Naive B cell (primary cell): Measurements from ENCODE around the gene LBX2. TPM values are rescaled to one million over a fixed set of nuclear protein-coding genes. Genes with fewer than 3 reads are reported as not detected.
"Not testable (repeated sequence)": the region's sequence is repeated elsewhere in the genome, so short reads cannot be mapped to it uniquely, and the experiment has no call there.

Experiments used
- ATAC-seq, 2 donors: fragments of 150-1000 bp; cut with Tn5 transposase; 2 replicates each; pipeline ENCODE4 v1.10.0; 2021; ENCODE audit warnings: low read depth in 2 of 2, mild to moderate bottlenecking in 2 of 2, moderate library complexity in 2 of 2
- DNase-seq: peaks from one replicate; pipeline ENCODE4 v3.0.0; 2022
- H3K27ac Mint-ChIP-seq, 6 donors: one replicate each; pipeline ENCODE4 v1.8.0; 2020 to 2022; ENCODE audit warnings: mild to moderate bottlenecking in 6 of 6, mixed read lengths in 6 of 6, moderate library complexity in 5 of 6, inconsistent platforms in 2 of 6
- H3K27me3 Mint-ChIP-seq, 3 donors: one replicate each; pipeline ENCODE4 v1.8.0; 2021 to 2022; ENCODE audit warnings: mixed read lengths in 3 of 3, mild to moderate bottlenecking in 1 of 3
- H3K36me3 Mint-ChIP-seq, 2 donors: one replicate each; pipeline ENCODE4 v1.8.0; 2020 to 2022; ENCODE audit warnings: mixed read lengths in 2 of 2, inconsistent platforms in 1 of 2, mild to moderate bottlenecking in 1 of 2
- H3K4me1 Mint-ChIP-seq, 3 donors: one replicate each; pipeline ENCODE4 v1.8.0; 2020 to 2022; ENCODE audit warnings: mixed read lengths in 3 of 3, inconsistent platforms in 1 of 3, mild to moderate bottlenecking in 1 of 3, moderate library complexity in 1 of 3
- H3K4me3 Mint-ChIP-seq, 8 donors: one replicate each; pipeline ENCODE4 v1.8.0; 2020 to 2022; ENCODE audit warnings: mild to moderate bottlenecking in 8 of 8, mixed read lengths in 8 of 8, moderate library complexity in 8 of 8, inconsistent platforms in 2 of 8
- H3K9me3 Mint-ChIP-seq, 7 donors: one replicate each; pipeline ENCODE4 v1.8.0; 2020 to 2022; ENCODE audit warnings: mixed read lengths in 7 of 7, mild to moderate bottlenecking in 5 of 7, inconsistent platforms in 2 of 7, moderate library complexity in 1 of 7
- polyA plus RNA-seq, 6 donors: library from polyadenylated mRNA; unstranded; fragments of 300-500 nt; fragmentation: Illumina TruSeq; gene quantifications; one replicate each; pipeline ENCODE4 v1.2.3, GENCODE V29; 2021; ENCODE audit warnings: low read depth in 6 of 6

The LBX2 gene
- polyA plus RNA-seq, 6 donors from 2014 or later, result not detected

DNA sequence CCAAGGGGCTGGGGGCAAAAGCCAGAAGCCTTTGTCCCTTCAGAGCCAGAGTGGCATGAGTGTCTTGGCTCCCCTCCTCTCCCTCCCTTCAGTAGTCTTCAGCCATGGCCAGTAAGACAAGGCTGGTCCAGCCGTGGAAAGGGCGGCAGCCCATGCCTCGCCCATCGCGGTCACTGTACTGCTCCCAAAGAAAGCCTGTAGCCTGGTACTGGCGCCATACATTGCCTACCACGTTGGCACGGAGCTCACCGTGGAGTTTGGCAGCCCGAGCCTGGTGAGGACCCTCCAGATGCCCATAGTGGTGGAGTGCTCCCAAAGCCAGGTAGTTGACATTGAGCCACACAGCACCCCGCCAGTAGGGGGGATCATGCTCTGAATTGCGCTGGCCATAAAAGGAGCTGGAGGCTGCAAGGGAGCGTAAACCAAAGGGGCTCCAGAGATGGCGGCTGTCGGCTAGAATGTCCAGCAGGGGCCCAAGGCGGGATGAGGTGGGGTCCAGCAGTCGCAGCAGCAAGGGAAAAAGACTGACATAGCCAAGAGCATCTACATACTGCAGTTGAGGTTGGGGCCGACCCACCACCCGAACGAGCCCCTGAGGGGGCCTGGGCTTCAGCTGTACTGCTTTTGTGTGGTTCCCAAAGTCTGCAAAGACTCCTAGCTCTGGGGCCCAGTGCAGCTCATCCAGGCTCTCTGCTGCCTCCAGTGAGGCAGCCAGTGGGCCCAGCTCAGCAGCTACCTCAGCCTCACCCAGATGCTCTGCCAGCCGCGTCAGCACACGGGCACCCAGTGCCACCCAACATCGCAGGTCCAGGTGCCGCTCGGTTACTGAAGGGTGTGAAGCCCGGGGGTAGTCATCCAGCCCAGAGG is 38.0 kb downstream of the LBX2 start:
- ATAC-seq, result no peak
- no peaks in the 10 kb centered on the region for H3K27me3 Mint-ChIP-seq
- peak overlapping the region in 3 of 8 donors; percentile 57 to 94 (median 60) for H3K4me3 Mint-ChIP-seq
- peaks cover 35 to 66% (median 60%) of the 10 kb centered on the region in 3 donors for H3K4me1 Mint-ChIP-seq
- peak overlapping the region in 3 of 6 donors; percentile 6 to 59 (median 54) for H3K27ac Mint-ChIP-seq
- peaks cover 0 to 1% (median 0%) of the 10 kb centered on the region in 7 donors for H3K9me3 Mint-ChIP-seq
- no peaks in the 10 kb centered on the region for H3K36me3 Mint-ChIP-seq
- no peak for DNase-seq

DNA sequence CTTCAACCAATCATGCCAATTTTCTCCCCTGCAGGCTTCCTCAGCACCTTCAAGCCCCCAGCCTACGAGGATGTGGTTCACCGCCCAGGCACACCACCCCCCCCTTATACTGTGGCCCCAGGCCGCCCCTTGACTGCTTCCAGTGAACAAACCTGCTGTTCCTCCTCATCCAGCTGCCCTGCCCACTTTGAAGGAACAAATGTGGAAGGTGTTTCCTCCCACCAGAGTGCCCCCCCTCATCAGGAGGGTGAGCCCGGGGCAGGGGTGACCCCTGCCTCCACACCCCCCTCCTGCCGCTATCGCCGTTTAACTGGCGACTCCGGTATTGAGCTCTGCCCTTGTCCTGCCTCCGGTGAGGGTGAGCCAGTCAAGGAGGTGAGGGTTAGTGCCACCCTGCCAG is 39.2 kb downstream of the LBX2 start:
- H3K36me3 Mint-ChIP-seq, H3K27me3 Mint-ChIP-seq, H3K9me3 Mint-ChIP-seq, ATAC-seq, DNase-seq: not testable (repeated sequence)
- Mint-ChIP-seq H3K27ac (peak overlapping the region in 1 of 6 donors; percentile 99), H3K4me3 (peak overlapping the region in 7 of 8 donors; percentile 53 to 100 (median 98)), H3K4me1 (peaks cover 42 to 72% (median 66%) of the 10 kb centered on the region in 3 donors)

DNA sequence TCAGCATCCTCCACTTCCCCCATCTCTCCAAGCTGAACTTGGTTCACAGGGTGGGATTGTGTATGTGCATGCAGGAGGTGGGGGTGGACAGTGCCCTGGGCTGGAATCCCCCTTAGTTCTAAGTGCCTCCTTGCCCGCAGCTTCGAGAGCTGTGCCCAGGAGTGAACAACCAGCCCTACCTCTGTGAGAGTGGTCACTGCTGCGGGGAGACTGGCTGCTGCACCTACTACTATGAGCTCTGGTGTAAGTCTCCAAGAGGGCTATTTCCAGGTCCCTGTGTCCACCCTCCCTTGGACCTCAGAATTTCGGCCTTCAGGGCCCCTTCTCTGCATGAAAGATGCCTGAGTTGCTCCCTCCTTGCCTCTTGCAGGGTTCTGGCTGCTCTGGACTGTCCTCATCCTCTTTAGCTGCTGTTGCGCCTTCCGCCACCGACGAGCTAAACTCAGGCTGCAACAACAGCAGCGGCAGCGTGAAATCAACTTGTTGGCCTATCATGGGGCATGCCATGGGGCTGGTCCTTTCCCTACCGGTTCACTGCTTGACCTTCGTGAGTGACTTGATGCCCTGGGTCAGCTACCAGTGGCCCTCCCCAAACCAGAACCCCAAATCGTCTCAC is 39.8 kb downstream of the LBX2 start:
- Mint-ChIP-seq H3K27ac (peak overlapping the region in 3 of 6 donors; percentile 83 to 100 (median 99)), H3K4me1 (peaks cover 47 to 77% (median 72%) of the 10 kb centered on the region in 3 donors), H3K4me3 (peak overlapping the region; percentile 94 to 100 (median 99))
- not testable (repeated sequence) for H3K27me3 Mint-ChIP-seq, H3K36me3 Mint-ChIP-seq, H3K9me3 Mint-ChIP-seq, DNase-seq, ATAC-seq

DNA sequence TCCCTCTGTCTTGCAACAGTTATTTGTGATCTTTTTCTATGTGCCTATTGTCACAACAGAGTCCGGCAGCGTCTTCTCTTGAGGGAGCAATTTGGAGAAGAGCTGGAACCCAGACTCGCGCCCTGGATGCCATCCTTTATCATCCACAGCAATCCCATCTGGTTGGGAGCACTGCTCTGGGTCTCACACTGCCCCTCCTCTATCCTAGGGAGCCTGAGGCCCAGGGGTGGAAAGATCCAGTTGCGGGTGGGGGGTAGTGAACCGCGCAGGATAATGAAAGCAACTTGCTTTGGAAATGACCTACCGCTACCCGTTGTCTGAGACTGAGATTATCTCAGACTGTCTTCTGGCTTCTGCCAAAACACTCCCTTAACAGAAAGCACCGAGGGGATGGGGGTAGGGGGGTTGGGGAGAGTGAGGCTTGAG is 40.5 kb downstream of the LBX2 start:
- Mint-ChIP-seq H3K4me1 (peaks cover 51 to 75% (median 70%) of the 10 kb centered on the region in 3 donors), H3K27ac (peak overlapping the region; percentile 74 to 100 (median 100)), H3K4me3 (peak overlapping the region; percentile 94 to 100 (median 99)), H3K9me3 (peaks cover 0 to 1% (median 0%) of the 10 kb centered on the region in 7 donors), H3K27me3 (no peaks in the 10 kb centered on the region), H3K36me3 (no peaks in the 10 kb centered on the region)
- ATAC-seq (no peak), DNase-seq (no peak)

DNA sequence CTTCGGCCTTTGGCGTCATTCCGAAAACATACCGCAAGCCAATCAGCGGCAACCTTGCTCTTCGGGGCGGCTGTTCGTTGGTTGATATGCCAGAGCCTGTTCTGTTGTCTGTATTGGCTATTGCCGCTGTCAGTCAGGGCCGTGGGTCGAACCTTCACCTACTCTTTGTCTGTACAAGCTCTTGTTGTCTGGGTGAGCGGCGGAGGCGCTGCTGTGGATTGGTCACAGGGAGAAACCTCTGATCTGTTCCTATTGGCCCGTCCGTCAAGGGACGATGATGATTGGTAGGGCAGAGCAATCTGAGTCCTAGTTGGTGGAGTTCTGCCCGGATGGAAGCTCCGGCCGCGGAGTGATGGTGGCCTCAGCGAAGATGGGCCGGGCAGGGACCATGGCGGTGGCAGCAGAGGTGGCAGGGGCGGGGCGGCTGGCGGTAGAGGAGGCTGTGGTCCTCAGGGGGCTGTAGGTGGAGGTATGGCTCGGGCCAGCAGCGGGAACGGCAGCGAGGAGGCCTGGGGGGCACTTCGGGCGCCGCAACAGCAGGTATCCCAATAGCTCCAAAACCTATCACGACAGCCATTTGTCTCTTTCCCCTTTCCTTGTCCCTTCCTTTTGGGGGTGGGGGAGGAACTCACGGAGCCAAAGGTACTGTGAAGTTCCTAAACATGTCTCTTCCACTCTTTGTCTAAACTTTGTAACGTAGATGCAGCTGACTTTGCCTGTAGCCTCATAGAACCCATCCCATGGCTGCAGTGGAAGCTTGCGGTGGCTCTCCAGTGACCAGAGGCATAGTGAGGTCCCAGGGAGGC is 41.1 kb downstream of the LBX2 start, which contains the start of gene WBP1:
TSS of gene WBP1 (plus strand) at position 307 of the 806 bp plus-strand sequence. CDS start at position 472, 165 bp downstream.
- DNase-seq (peak; percentile 99), ATAC-seq (peak; percentile 77 to 79)
- Mint-ChIP-seq H3K4me1 (peaks cover 51 to 72% (median 64%) of the 10 kb centered on the region in 3 donors), H3K27ac (peak within 1 kb of the TSS; percentile 98 to 100 (median 100)), H3K27me3 (no peaks in the 10 kb centered on the region), H3K36me3 (no peaks in the 10 kb centered on the region), H3K4me3 (peak within 1 kb of the TSS; percentile 94 to 100 (median 99)), H3K9me3 (peaks cover 0 to 1% (median 0%) of the 10 kb centered on the region in 7 donors)

DNA sequence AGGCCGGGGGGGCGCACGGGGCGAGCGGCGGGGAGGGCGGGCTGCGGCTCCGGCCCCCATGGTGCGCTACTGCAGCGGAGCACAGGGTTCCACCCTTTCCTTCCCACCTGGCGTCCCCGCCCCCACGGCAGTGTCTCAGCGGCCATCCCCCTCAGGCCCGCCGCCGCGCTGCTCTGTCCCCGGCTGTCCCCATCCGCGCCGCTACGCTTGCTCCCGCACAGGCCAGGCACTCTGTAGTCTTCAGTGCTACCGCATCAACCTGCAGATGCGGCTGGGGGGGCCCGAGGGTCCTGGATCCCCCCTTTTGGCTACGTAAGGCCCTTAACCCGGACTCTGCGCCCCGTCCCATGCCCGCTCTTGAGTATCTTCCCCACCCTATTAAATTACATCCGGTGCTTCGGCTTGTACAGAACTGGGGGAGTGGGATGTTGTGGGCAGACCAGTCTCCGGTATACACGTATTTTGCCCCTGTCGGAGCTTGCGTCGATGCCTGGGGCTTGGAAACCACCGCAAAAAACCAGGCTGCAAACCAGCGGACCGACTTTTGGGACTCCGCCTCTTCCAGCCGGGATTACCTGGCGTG is 41.8 kb downstream of the LBX2 start:
- Mint-ChIP-seq H3K27ac (peak overlapping the region; percentile 98 to 100 (median 100)), H3K4me3 (peak overlapping the region; percentile 94 to 100 (median 99)), H3K36me3 (no peaks in the 10 kb centered on the region), H3K4me1 (peaks cover 47 to 65% (median 58%) of the 10 kb centered on the region in 3 donors), H3K27me3 (no peaks in the 10 kb centered on the region), H3K9me3 (peaks cover 0 to 1% (median 0%) of the 10 kb centered on the region in 7 donors)
- DNase-seq (peak; percentile 86), ATAC-seq (peak; percentile 58 to 60)

DNA sequence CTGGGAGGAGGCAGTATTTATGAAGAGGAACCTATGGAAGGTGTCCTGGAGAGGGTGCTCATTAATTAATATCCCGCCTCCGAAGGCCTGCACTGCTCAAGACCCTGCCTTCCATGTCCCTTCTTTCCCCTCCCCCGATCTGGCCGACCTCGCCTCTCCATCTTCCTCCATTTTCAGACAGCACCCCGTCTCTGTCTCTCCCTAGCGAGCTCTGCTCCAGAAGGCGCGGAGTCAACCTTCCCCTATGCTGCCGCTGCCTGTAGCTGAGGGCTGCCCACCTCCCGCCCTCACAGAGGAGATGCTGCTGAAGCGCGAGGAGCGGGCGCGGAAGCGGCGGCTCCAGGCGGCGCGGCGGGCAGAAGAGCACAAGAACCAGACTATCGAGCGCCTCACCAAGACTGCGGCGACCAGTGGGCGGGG is 42.3 kb downstream of the LBX2 start:
- H3K27me3 Mint-ChIP-seq, result no peaks in the 10 kb centered on the region
- DNase-seq (no peak), ATAC-seq (no peak)
- H3K9me3 Mint-ChIP-seq, result peaks cover 0 to 1% (median 0%) of the 10 kb centered on the region in 7 donors
- H3K4me3 Mint-ChIP-seq, result peak overlapping the region; percentile 94 to 100 (median 99)
- H3K36me3 Mint-ChIP-seq, result no peaks in the 10 kb centered on the region
- peaks cover 45 to 63% (median 59%) of the 10 kb centered on the region in 3 donors for H3K4me1 Mint-ChIP-seq
- peak overlapping the region; percentile 98 to 100 (median 99) for H3K27ac Mint-ChIP-seq

DNA sequence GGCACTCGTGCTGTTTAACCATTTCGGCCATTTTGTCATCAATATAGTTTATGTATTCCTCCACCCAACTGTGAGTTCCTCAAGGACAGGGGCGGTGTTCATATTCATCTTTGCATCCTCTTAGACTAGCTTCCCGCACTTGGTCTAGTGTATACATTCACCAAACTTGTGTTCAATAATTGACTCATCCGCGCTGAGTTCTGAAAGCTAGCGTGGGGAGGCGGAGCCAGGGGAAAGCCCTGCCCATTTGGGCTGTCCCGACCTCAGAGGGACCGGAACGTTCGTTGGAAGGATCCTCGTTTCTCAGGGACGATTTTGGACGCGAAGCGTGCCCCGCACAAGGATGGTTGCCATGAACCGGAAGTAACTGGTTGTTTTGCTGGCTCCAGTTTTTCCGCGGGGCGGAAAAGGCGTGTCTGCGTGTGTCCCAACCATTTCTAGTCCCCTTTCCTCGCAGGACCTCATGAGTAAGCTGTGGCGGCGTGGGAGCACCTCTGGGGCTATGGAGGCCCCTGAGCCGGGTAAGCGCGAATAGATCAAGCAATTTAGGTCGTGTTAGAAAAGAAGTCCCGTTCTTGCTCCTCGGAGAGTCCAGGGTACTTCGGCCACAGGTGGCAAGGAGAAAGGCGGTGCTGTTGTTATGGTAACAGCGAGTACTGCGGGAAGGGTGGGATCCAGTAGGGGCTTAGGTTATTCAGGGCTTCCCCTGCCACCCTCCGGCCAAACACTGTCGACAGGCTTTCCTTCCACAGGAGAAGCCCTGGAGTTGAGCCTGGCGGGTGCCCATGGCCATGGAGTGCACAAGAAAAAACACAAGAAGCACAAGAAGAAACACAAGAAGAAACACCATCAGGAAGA is 44.5 kb downstream of the LBX2 start, which contains the start of gene INO80B:
TSS of gene INO80B (plus strand) at position 434 of the 858 bp plus-strand sequence. CDS start at position 464, 30 bp downstream.
- peak within 1 kb of the TSS; percentile 95 to 99 (median 99) for H3K27ac Mint-ChIP-seq
- ATAC-seq (peak; percentile 23 to 28), DNase-seq (peak; percentile 96)
- no peaks in the 10 kb centered on the region for H3K36me3 Mint-ChIP-seq
- peaks cover 0 to 1% (median 0%) of the 10 kb centered on the region in 7 donors for H3K9me3 Mint-ChIP-seq
- peak within 1 kb of the TSS; percentile 94 to 100 (median 99) for H3K4me3 Mint-ChIP-seq
- no peaks in the 10 kb centered on the region for H3K27me3 Mint-ChIP-seq
- H3K4me1 Mint-ChIP-seq, result peaks cover 43 to 52% (median 51%) of the 10 kb centered on the region in 3 donors

DNA sequence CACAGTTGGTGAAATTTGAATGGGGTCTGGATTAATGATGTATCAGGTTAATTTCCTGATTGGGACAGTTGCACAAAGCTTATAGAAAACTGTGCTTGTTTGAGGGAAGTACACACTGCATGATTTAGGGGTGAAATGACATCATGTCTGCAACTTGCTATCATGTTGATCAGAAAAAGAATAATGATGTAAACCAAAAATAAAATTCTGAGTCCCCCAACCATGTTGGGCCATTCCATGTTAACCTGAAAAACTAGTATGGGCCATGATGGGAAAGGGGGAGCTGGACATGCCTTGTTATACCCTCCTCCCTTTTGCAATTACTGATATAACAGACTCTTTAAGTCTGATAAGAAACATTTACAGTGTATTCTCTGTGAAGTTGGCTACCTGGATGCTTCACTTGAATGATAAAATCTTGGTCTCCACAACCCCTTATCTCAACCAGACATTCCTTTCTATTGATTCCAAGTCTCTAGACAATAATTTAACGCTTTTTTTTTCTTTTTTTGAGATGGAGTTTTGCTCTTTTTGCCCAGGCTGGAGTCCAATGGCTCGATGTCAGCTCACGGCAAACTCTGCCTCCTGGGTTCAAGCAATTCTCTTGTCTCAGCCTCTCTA is 48.7 kb downstream of the LBX2 start:
- ATAC-seq, result no peak
- peak overlapping the region in 1 of 8 donors; percentile 40 for H3K4me3 Mint-ChIP-seq
- H3K27ac Mint-ChIP-seq, result no peak overlapping the region
- no peaks in the 10 kb centered on the region for H3K36me3 Mint-ChIP-seq
- DNase-seq, result no peak
- no peaks in the 10 kb centered on the region for H3K9me3 Mint-ChIP-seq
- H3K4me1 Mint-ChIP-seq, result peaks cover 14 to 18% (median 15%) of the 10 kb centered on the region in 3 donors
- H3K27me3 Mint-ChIP-seq, result peaks cover 5 to 19% (median 12%) of the 10 kb centered on the region in 3 donors

DNA sequence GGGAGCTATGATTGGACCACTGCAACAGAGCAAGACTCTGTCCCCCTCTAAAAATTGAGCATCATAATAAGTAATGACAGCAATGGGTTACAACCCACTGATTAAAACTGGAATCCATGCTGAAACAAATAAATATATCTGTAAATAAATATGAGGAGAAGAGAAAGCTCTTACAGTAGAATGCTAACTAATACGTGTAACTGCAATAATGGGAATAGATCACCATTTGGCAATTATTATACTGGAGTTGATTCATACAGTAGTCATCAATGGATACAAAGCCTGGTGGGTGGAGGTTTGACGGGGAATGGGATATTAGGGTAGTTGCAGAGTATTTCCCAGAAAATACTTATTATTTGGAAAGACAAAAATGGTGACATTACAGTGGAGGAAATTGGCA is 50.6 kb downstream of the LBX2 start:
- ATAC-seq (no peak), DNase-seq (no peak)
- Mint-ChIP-seq H3K27me3 (peaks cover 16 to 28% (median 27%) of the 10 kb centered on the region in 3 donors), H3K36me3 (no peaks in the 10 kb centered on the region), H3K4me1 (peaks cover 0 to 3% (median 0%) of the 10 kb centered on the region in 3 donors), H3K4me3 (no peak overlapping the region), H3K9me3 (no peaks in the 10 kb centered on the region), H3K27ac (no peak overlapping the region)
